Epithelial cell of proximal tubule (primary cell): ENCODE measurements around the gene FAHD1. TPM values are rescaled to one million over a fixed set of nuclear protein-coding genes. Genes with fewer than 3 reads are reported as not detected.

Source experiments
- DNase-seq: peaks from one replicate; pipeline ENCODE4 v3.0.0-alpha.2; 2011; ENCODE audit warnings: low read depth
- H3K4me3 ChIP-seq: 2 replicates; pipeline ENCODE4 v1.5.1; 2011; ENCODE audit warnings: low read depth, mild to moderate bottlenecking, low read length
- CTCF ChIP-seq: conservative IDR thresholded peaks from 2 replicates; pipeline ENCODE4 v1.5.1; 2012; ENCODE audit warnings: low read depth, mild to moderate bottlenecking, low read length
- total RNA-seq: library from RNA; depleted of rRNA; stranded (reverse); fragments of >200 nt; gene quantifications from 2 replicates; pipeline ENCODE4 v1.2.3, GENCODE V29; 2015

The FAHD1 gene
- total RNA-seq, 1 donor from 2014 or later: 59.2 TPM

- no peak overlapping the region for H3K4me3 ChIP-seq
- no peak for TF ChIP-seq CTCF
- DNase-seq: no peak
These were observed 8.7 kb upstream of the FAHD1 start for GRCh38 chr16:1818204-1818872.

- no peak for DNase-seq
- no peak for TF ChIP-seq CTCF
- H3K4me3 ChIP-seq: no peak overlapping the region
These were observed 8.0 kb upstream of the FAHD1 start for GRCh38 chr16:1818873-1819525.

- H3K4me3 ChIP-seq: no peak overlapping the region
- no peak for TF ChIP-seq CTCF
- DNase-seq: no peak
These were observed 7.4 kb upstream of the FAHD1 start for GRCh38 chr16:1819611-1820010.

- no peak for DNase-seq
- H3K4me3 ChIP-seq: no peak overlapping the region
- TF ChIP-seq CTCF: no peak
These were observed 6.7 kb upstream of the FAHD1 start for GRCh38 chr16:1820096-1820945.

- no peak overlapping the region for H3K4me3 ChIP-seq
- no peak for TF ChIP-seq CTCF
- DNase-seq: no peak
These were observed 6.1 kb upstream of the FAHD1 start for GRCh38 chr16:1820946-1821290.

GRCh38 chr16:1821861-1822611, 5.0 kb upstream of the FAHD1 start:
- H3K4me3 ChIP-seq: no peak overlapping the region
- no peak for TF ChIP-seq CTCF
- DNase-seq: no peak
